KOPT-K1 (cell line): Measurements from ENCODE around the gene EME2.

Source experiments
- H3K27ac ChIP-seq: fragments of 200-600 bp; sonication (generic); 2 replicates; pipeline ENCODE4 v1.5.1; 2016; ENCODE audit warnings: antibody characterized with exemption, mild to moderate bottlenecking, low read depth, low read length; ENCODE audit not compliant: poor library complexity, severe bottlenecking
- H3K36me3 ChIP-seq: fragments of 200-600 bp; sonication (generic); 2 replicates; pipeline ENCODE4 v1.5.1; 2017; ENCODE audit warnings: antibody characterized with exemption, mild to moderate bottlenecking, low read length, moderate library complexity; ENCODE audit not compliant: insufficient read depth
- H3K9me3 ChIP-seq: fragments of 200-600 bp; sonication (generic); 2 replicates; pipeline ENCODE4 v1.5.1; 2017; ENCODE audit warnings: antibody characterized with exemption, low read length, mild to moderate bottlenecking; ENCODE audit not compliant: insufficient read depth, poor library complexity, severe bottlenecking

The EME2 gene

GRCh38 chr16:1740781-1741490 lies 31.7 kb upstream of the EME2 start:
- Histone ChIP-seq H3K9me3 (peaks cover 42% of the 10 kb centered on the region), H3K36me3 (peaks cover 36% of the 10 kb centered on the region; the same call in 1 of the 2 replicates), H3K27ac (no peak overlapping the region)

GRCh38 chr16:1741553-1742165 lies 31.0 kb upstream of the EME2 start:
- Histone ChIP-seq H3K27ac (no peak overlapping the region), H3K36me3 (peaks cover 43% of the 10 kb centered on the region; the same call in 1 of the 2 replicates), H3K9me3 (peaks cover 35% of the 10 kb centered on the region)

GRCh38 chr16:1743376-1744337 lies 29.0 kb upstream of the EME2 start:
- Histone ChIP-seq H3K9me3 (peaks cover 16% of the 10 kb centered on the region), H3K27ac (no peak overlapping the region), H3K36me3 (peaks cover 63% of the 10 kb centered on the region; the same call in 1 of the 2 replicates)

GRCh38 chr16:1744338-1744840 lies 28.2 kb upstream of the EME2 start:
- Histone ChIP-seq H3K27ac (no peak overlapping the region), H3K36me3 (peaks cover 70% of the 10 kb centered on the region; the same call in 1 of the 2 replicates), H3K9me3 (peaks cover 8% of the 10 kb centered on the region)

GRCh38 chr16:1745181-1745899 lies 27.3 kb upstream of the EME2 start:
- H3K9me3 ChIP-seq, result no peaks in the 10 kb centered on the region
- no peak overlapping the region for H3K27ac ChIP-seq
- H3K36me3 ChIP-seq, result peaks cover 70% of the 10 kb centered on the region; the same call in 1 of the 2 replicates

- H3K27ac ChIP-seq, result no peak overlapping the region
- peaks cover 68% of the 10 kb centered on the region; the same call in 1 of the 2 replicates for H3K36me3 ChIP-seq
- no peaks in the 10 kb centered on the region for H3K9me3 ChIP-seq
Measured at GRCh38 chr16:1745900-1746692, 26.5 kb upstream of the EME2 start.

- Histone ChIP-seq H3K9me3 (no peaks in the 10 kb centered on the region), H3K36me3 (peaks cover 69% of the 10 kb centered on the region; the same call in 1 of the 2 replicates), H3K27ac (no peak overlapping the region)
Measured at GRCh38 chr16:1746693-1747195, 25.9 kb upstream of the EME2 start.

GRCh38 chr16:1747934-1748333 lies 24.7 kb upstream of the EME2 start:
- Histone ChIP-seq H3K36me3 (peaks cover 81% of the 10 kb centered on the region; the same call in 1 of the 2 replicates), H3K27ac (no peak overlapping the region), H3K9me3 (no peaks in the 10 kb centered on the region)

GRCh38 chr16:1749152-1750117 lies 23.2 kb upstream of the EME2 start:
- Histone ChIP-seq H3K9me3 (no peaks in the 10 kb centered on the region), H3K36me3 (peaks cover 86% of the 10 kb centered on the region; the same call in 1 of the 2 replicates), H3K27ac (no peak overlapping the region)

GRCh38 chr16:1751946-1752345 lies 20.7 kb upstream of the EME2 start:
- no peak overlapping the region for H3K27ac ChIP-seq
- H3K9me3 ChIP-seq, result no peaks in the 10 kb centered on the region
- peaks cover 71% of the 10 kb centered on the region; the same call in 1 of the 2 replicates for H3K36me3 ChIP-seq

- Histone ChIP-seq H3K27ac (no peak overlapping the region), H3K36me3 (peaks cover 66% of the 10 kb centered on the region; the same call in 1 of the 2 replicates), H3K9me3 (no peaks in the 10 kb centered on the region)
Measured at GRCh38 chr16:1752853-1753252, 19.8 kb upstream of the EME2 start.

- peaks cover 57% of the 10 kb centered on the region; the same call in 1 of the 2 replicates for H3K36me3 ChIP-seq
- no peak overlapping the region for H3K27ac ChIP-seq
- no peaks in the 10 kb centered on the region for H3K9me3 ChIP-seq
Measured at GRCh38 chr16:1754204-1754603, 18.4 kb upstream of the EME2 start.
